Ascending aorta (tissue), 2 donors: ENCODE measurements around the gene SMG6. TPM values are rescaled to one million over a fixed set of nuclear protein-coding genes. Genes with fewer than 3 reads are reported as not detected.
A peak's percentile ranks its signal among the peaks of the same experiment; 100 is the strongest.

ENCODE experiments used
- DNase-seq, 2 donors: peaks; one replicate each; pipeline ENCODE4 v3.0.0-alpha.2; 2019; ENCODE audit warnings: low spot score in 2 of 2
- H3K27ac ChIP-seq, 2 donors: fragments of 200-600 bp; sonication (generic); one replicate each; pipeline ENCODE4 v1.5.1; 2016 to 2017; ENCODE audit warnings: mild to moderate bottlenecking in 1 of 2
- H3K27me3 ChIP-seq: fragments of 200-600 bp; sonication (generic); one replicate; pipeline ENCODE4 v1.5.1; 2017
- H3K36me3 ChIP-seq, 2 donors: fragments of 200-600 bp; sonication (generic); one replicate each; pipeline ENCODE4 v1.5.1; 2016
- H3K4me1 ChIP-seq, 2 donors: fragments of 200-600 bp; sonication (generic); one replicate each; pipeline ENCODE4 v1.5.1; 2016 to 2017; ENCODE audit warnings: mild to moderate bottlenecking in 1 of 2
- H3K4me3 ChIP-seq, 2 donors: fragments of 200-600 bp; sonication (generic); one replicate each; pipeline ENCODE4 v1.5.1; 2016 to 2017; ENCODE audit warnings: mild to moderate bottlenecking in 1 of 2
- H3K9me3 ChIP-seq, 2 donors: fragments of 200-600 bp; sonication (generic); one replicate each; pipeline ENCODE4 v1.5.1; 2016
- CTCF ChIP-seq, 3 experiments: fragments of 200-600 bp in 2 of 3; fragments of 450-650 bp in 1 of 3; sonication (generic) in 2 of 3; IDR thresholded peaks; one replicate each; pipeline ENCODE4 v1.5.1; 2016 to 2019; ENCODE audit warnings: antibody characterized with exemption in 3 of 3, mild to moderate bottlenecking in 1 of 3, moderate library complexity in 1 of 3
- intact Hi-C: fragments of 100-400 bp; cut with DNase I; formaldehyde crosslinking; loops from one replicate; pipeline ENCODE4 v1.15.1; 2023
- total RNA-seq: library from RNA; depleted of rRNA; stranded (reverse); fragments of >200 nt; gene quantifications from one replicate; pipeline ENCODE4 v1.1.0, GENCODE V29; 2016

SMG6 gene
- total RNA-seq, 1 donor from 2014 or later = 50.8 TPM

- Histone ChIP-seq H3K27me3 (no peaks in the 10 kb centered on the region), H3K4me3 (no peak overlapping the region), H3K36me3 (peaks cover 1 to 15% of the 10 kb centered on the region in 2 donors), H3K4me1 (peaks cover 0 to under 1% of the 10 kb centered on the region in 2 donors), H3K9me3 (no peaks in the 10 kb centered on the region), H3K27ac (no peak overlapping the region)
- intact Hi-C loops = no loop called here
- no peak for TF ChIP-seq CTCF (IDR thresholded peaks at IDR 0.05)
- peak in 1 of 2 donors; percentile 8 for DNase-seq
Measured at GRCh38 chr17:2250140-2251095, 53.2 kb downstream of the SMG6 start.

- Histone ChIP-seq H3K36me3 (peaks cover 0 to 21% of the 10 kb centered on the region in 2 donors), H3K4me1 (peaks cover 0 to 12% of the 10 kb centered on the region in 2 donors), H3K27me3 (no peaks in the 10 kb centered on the region), H3K9me3 (no peaks in the 10 kb centered on the region), H3K27ac (no peak overlapping the region), H3K4me3 (no peak overlapping the region)
- TF ChIP-seq CTCF (IDR thresholded peaks at IDR 0.05) = no peak
- DNase-seq = peak in 1 of 2 donors; percentile 1
- intact Hi-C loops = loop anchor here (10.0 kb wide), 1 partner anchor 342 kb away; no protein-coding TSS in a partner anchor
Measured at GRCh38 chr17:2247005-2247404, 56.6 kb downstream of the SMG6 start.

GRCh38 chr17:2244545-2245525 is 58.8 kb downstream of the SMG6 start:
- TF ChIP-seq CTCF (IDR thresholded peaks at IDR 0.05) = peak; percentile 97 to 99 (median 98)
- H3K27me3 ChIP-seq = no peaks in the 10 kb centered on the region
- intact Hi-C loops = loop anchor here (1.0 to 10.0 kb wide), 3 partner anchors 150 to 340 kb away; partner anchors contain the start of gene HIC1
- H3K4me3 ChIP-seq = no peak overlapping the region
- H3K9me3 ChIP-seq = no peaks in the 10 kb centered on the region
- H3K4me1 ChIP-seq = peaks cover 6 to 20% of the 10 kb centered on the region in 2 donors
- peaks cover 0 to 17% of the 10 kb centered on the region in 2 donors for H3K36me3 ChIP-seq
- H3K27ac ChIP-seq = peak overlapping the region; percentile 56 to 66
- peak; percentile 52 to 93 for DNase-seq

- peak overlapping the region; percentile 63 to 66 for H3K27ac ChIP-seq
- no peak overlapping the region for H3K4me3 ChIP-seq
- no peak for TF ChIP-seq CTCF (IDR thresholded peaks at IDR 0.05)
- peak in 1 of 2 donors; percentile 57 for DNase-seq
- H3K36me3 ChIP-seq = peaks cover 0 to 16% of the 10 kb centered on the region in 2 donors
- no peaks in the 10 kb centered on the region for H3K9me3 ChIP-seq
- H3K27me3 ChIP-seq = no peaks in the 10 kb centered on the region
- intact Hi-C loops = loop anchor here (1.0 to 10.0 kb wide), 3 partner anchors 149 to 339 kb away; partner anchors contain the start of gene HIC1
- H3K4me1 ChIP-seq = peaks cover 6 to 24% of the 10 kb centered on the region in 2 donors
Measured at GRCh38 chr17:2243953-2244352, 59.6 kb downstream of the SMG6 start.

- peaks cover 6 to 44% of the 10 kb centered on the region in 2 donors for H3K4me1 ChIP-seq
- H3K9me3 ChIP-seq = no peaks in the 10 kb centered on the region
- no peak overlapping the region for H3K4me3 ChIP-seq
- TF ChIP-seq CTCF (IDR thresholded peaks at IDR 0.05) = no peak
- H3K36me3 ChIP-seq = peaks cover 0 to 16% of the 10 kb centered on the region in 2 donors
- no peaks in the 10 kb centered on the region for H3K27me3 ChIP-seq
- intact Hi-C loops = loop anchor here (10.0 kb wide), 1 partner anchor 337 kb away; no protein-coding TSS in a partner anchor
- H3K27ac ChIP-seq = no peak overlapping the region
- DNase-seq = peak in 1 of 2 donors; percentile 44
Measured at GRCh38 chr17:2241823-2242222, 61.8 kb downstream of the SMG6 start.
